SKM-1 (cell line): ENCODE data around the gene POLR2A.
"Not testable (repeated sequence)": the region's sequence is repeated elsewhere in the genome, so short reads cannot be mapped to it uniquely, and the experiment has no call there.

Experiments
- DNase-seq: peaks from one replicate; lab custom pipeline; 2025; ENCODE audit not compliant: unreplicated experiment; lab: John Stamatoyannopoulos, UW

The POLR2A gene

DNA sequence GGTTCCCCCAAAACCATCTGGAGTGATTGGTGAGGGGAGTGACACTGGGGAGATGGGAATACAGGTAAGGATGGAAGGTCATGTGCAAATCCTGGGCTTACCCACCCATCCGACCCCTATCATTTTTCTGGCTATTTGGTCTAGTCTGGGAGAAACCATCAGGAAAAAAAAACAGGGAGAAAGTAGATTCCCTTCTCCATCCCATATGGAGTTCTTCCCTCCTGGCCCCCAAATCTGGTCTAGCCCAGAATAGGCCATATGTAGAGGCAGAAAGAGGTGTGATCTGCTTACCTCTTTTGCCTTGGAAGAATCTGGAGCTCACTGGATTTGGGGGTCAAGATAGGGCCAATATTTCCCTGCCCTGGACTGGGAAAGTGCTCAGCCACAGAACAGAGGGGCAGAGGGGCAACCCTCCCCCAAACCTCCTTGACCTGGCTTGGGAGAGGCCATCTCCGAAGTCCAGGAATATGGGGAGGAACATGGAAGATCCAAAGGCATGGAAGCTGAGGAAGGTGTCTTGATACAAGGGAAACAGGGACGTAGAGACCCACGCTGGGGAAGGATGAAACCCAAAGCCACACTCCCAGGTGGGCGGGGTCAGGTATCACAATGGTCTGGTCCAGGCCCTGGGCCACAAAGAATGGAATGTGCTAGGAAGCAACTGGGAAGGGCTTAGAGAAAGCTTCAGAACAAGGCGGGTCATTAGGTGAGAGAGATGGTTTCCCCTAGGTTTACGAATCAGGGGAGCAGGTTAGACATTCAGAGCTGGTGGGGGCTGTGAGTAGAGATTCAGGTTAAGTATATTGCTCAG lies 23.1 kb upstream of the POLR2A start:
- DNase-seq, result no peak

DNA sequence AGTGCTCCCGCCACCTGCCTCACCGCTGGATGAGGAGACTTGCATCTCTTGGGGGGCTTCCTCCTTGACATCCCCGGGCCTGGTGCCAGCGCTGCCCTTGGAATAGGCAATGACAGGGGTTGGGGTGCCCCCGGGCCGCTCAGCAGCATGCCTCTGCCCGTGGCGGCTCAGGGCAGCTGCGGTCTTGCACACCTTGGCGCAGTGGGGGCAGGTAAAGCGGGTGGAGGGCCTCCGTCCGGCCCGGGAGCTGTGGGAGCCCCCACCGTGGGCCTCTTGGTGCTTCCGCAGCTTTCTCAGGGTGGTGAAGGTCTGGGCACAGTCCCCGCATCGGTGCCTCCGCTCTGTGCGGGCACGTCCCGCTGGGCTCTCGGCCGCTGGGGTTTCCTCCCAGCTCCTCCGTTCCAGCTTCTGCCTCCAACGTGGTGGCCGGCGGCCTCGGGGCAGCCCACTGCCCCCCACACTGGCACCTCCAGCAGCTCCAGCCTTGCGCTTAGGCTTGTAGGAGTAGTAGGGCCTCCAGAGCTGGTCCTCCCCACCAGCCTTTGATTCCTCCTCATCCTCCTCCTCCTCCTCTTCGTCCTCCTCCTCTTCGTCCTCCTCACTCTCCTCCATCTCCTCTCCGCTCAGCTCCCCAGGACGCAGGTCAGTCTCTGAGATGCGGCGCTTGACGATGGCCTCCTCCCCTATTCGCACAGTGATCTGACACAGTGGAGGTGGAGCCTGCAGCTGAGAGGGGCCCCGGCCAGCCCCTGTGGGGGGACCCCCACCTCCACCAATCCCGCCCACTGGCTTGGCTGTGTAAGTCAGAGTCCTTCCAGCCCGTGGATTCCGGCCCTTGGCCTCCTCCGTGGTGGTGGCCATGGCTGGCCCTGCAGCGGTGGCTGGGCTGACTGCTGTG lies 21.4 kb upstream of the POLR2A start:
- no peak for DNase-seq

DNA sequence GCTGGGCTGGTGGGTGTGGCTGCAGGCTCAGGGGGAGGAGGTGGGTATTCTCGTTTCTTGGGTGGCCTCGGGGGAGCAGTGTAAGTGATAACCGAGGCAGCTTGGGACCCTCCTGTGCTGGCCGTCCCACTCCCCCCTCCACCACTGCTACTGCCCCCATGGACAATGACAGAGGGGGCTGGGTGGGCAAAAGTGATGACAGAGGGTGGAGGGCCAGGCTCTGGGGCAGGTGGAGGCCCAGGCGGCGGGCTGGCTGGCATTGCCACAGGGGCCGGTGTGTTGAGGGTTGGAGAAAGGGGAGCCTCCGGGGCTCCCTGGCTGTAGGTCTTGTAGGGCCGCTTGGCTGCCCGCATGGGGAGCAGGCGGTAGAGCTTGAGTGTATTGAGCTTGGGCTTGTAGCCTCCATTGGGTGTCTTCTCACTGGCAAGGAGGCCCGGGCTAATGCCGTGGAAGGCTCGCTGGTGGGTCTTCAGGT lies 20.8 kb upstream of the POLR2A start:
- no peak for DNase-seq

DNA sequence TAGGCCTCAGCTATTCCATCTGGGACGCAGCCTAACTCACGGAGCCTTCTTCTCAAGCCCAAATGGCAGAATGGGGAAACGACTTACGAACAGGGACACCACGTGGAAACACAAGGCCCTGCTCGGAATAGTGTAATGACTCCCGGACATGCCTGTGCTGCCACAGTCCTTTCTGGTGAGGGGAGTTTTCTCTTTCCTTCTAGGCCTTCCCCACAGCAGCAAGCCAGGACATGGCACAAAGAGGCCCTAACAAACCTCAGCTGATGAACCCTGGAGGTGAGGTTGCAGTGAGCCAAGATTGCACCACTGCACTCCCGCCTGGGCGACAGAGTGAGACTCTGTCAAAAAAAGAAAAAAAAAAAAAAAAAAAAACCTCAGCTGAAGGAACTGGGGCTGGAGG lies 20.1 kb upstream of the POLR2A start:
- DNase-seq, result no peak

DNA sequence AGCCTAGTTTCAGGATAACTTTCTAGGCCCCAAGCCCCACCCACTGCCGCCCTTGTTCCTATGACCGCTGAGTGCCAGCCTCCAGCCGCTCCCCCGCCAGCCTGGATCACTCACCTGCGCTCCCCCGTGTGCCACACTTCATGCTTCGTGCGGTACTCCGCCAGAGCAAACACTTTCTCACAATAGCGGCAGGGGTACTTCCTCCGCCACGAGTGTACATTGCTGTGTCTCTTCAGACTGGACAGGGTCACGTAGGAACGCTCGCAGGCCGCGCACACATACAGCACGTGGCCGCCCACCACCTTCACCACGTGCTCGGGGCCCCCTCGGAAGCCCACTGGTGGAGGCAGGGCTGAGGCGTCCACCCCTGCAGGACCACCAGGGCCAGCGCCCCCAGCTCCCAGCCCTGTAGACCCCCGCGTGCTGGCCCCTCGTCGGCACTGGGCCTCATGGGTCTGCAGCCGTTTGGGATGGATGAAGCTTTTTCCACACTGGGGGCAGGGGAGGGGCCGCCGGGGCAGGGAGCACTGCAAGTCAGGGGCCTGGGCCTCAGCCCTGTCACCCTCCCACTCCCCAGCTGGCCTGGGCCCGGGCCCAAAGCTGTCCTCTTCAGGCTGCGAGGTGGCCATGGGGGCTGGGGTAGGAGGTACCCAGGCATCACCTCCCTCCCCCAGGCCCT lies 18.4 kb upstream of the POLR2A start:
- DNase-seq, result no peak

DNA sequence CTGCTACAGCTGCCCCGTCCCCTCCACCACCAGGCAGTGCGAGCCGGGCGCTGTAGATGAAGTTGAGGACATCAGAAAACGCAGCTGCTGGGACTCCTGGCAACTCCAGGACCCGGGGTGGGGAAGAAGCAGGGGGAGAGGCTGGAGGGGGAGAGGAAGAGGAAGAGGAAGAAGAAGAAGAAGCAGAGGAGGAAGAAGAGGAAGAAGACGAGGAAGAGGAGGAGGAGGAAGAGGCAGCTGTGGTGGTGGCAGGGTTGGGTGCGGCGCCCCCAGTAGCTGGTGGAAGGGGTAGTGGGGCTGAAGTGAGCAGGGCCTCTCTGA lies 17.9 kb upstream of the POLR2A start:
- no peak for DNase-seq

DNA sequence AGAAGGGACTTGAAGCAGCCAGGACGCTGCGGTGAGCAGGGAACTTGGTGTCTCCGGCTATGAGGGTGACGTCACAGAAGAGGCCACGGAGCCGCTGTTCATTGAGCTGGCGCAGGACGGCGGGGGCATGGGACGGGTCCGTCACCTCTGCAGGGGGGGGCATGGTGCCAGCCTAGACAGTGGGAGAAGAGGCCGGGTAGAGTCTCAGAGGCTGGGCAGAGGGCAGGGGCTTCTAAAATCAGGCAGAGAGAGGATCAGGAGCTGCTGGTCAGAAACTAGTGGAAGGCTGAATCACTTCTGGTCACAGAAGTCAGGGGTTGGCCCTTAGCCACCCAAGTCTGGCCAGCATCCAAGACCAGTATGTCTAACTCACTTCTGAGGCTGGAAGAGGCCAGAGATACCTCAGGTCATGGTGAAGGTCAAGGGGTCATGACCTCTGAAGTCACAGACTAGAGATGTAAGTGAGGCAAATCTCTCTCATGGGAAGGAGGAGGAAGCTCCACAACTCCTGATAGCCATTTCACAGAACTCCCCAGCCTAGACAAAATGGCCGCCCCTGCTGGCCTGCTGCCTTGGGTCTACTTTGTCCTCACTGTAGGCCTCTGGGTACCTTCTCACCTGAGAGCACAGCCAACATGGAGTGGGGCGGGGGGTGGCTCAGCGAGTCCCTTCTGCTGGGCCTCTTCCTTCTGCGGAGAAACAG lies 17.4 kb upstream of the POLR2A start:
- no peak for DNase-seq

DNA sequence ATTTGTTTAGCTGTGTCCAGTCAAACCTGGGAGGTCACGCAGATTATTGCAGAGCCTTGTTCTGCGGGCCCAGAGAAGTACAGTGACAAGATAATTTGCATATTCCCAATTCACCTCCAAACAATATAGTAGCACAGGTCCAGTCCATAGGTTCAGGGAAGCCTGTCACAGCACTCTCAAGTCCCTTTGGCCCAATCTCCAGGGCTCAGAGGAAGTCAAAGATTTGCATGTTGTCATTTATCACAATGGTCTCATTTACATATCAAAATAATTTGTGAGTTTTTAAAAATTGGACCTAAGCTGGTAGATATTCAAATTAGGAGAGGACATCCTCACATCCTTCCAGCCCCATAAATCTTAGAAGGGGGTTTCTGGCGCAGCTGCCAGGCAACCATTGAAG lies 16.7 kb upstream of the POLR2A start:
- no peak for DNase-seq

DNA sequence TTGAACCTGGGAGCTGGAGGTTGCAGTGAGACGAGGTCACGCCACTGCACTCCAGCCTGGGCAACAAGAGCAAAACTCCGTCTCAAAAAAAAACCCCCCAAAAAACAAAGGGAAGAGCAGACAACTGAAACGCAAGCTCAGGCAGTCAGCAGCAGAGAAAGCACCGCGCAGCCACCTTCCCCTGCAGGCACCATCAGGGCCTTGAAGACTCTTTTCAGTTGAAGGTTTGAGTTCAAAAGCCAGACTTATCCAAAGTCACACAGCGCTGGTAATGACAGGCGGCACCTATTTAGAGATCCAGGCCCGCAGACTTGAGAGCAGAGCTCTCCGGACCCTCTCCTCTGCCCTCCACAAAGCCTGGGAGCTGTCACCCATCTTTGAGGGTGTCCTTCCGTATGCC lies 15.9 kb upstream of the POLR2A start:
- DNase-seq, result no peak

DNA sequence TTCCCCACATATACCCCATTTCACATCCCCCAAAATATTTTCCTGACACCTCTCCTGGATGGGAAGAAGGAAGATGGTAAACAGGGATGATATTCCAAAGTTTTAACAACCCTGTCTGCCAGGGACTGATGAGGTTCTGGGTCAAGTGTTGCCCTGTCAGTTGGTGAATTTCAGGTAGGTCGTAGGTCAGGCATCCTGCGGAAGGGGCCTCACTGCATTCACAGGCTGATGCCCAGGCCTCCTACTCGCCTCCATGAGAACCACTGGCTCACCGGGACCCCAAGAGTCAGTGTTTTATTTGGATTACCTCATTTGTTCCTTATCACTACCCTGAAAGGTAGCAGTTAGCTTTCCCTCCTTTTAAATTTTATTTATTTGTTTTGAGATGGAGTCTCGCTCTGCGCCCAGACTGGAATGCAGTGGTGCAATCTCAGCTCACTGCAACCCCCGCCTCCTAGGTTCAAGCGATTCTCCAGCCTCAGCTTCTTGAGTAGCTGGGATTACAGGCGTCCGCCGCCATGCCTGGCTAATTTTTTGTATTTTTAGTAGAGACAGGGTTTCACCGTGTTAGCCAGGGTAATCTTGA lies 15.3 kb upstream of the POLR2A start:
- no peak for DNase-seq

DNA sequence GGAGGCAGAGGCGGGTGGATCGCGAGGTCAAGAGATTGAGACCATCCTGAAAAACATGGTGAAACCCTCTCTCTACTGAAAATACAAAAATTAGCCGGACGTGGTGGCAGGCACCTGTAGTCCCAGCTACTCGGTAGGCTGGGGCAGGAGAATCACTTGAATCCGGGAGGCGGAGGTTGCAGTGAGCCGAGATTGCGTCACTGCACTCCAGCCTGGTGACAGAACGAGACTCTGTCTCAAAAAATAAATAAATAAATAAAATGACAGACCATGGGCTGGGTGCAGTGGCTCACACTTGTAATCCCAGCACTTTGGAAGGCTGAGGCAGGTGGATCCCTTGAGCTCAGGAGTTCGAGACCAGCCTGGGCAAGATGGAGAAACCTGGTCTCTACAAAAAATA lies 14.3 kb upstream of the POLR2A start:
- not testable (repeated sequence) for DNase-seq

DNA sequence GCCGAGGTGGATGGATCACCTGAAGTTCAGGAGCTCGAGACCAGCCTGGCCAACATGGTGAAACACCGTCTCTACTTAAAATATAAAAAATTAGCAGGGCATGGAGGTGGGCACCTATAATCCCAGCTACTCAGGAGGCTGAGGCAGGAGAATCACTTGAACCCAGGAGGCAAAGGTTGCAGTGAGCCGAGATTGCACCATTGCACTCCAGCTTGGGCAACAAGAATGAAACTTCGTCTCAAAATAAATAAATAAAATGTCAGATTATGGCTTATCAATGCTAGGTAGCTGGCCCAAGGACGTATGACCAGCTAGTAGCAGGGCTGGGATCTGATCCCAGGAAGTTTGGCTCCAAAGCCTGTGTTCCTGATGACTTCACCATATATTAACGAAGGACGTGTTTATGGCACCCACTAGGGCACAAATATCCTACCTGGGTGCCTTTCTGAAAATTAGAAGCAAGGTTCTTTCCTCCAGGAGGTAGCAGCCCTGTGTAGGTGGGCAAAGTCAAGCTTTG lies 13.7 kb upstream of the POLR2A start:
- not testable (repeated sequence) for DNase-seq

DNA sequence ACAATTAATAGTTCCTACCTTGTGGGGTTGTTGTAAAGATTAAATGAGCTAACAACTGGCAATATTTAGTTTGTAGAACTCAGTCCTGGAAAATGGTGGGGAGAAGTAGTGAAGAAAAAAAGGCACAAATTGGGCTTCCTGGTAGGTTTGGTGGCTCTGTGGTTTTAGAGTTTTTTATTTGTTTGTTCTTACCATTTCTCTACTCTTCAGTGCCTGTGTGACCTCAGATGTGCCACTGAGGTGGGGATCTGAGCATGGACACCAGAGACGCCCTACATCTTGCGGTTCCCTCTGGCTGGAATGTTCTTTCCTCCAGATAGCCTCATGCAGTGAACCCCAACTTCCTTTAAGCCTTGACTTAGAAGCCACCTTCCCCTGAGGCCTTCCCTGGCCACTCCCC lies 12.4 kb upstream of the POLR2A start:
- no peak for DNase-seq

DNA sequence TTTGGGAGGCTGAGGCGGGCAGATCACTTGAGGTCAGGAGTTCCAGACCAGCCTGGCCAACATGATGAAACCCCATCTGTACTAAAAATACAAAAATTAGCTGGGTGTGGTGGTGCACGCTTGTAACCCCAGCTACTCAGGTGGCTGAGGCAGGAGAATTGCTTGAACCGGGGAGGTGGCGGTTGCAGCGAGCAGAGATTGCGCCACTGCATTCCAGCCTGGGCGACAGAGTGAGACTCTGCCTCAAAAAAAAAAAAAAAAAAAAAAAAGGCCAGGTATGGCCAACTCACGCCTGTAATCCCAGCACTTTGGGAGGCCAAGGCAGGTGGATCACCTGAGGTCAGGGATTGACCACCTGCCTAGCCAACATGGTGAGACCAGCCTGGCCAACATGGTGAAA lies 9.4 kb upstream of the POLR2A start:
- DNase-seq, result not testable (repeated sequence)

DNA sequence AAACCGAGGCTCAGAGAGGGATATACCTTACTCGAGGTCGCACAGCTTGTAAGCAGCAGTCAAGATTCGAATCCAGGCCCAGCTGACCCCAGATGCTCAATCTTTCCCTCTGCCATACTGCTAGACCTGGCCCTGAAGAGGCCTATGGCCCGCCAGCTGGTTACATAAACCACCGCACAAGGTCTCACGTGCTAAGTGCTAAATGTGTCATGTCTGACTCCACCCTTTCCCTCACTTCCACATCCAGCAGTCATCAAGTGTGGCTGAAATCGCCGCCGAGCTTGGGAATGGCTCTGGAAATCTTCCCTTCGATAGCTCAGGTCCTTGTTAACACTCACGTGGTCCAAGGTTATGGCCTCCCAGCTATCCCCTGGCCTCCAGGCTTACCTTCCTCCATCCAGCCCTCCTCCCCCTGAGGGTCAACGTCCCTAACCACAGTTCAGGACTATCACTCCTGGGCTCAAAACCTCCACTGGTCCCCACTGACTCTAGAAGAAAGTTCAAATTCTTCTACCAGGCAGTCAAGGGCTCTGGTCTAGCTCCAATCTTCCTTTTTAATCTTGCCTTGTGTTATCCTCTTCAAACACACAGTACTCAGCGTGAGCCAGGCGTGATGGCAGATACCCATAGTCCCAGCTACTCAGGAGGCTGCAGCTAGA lies 8.3 kb upstream of the POLR2A start:
- no peak for DNase-seq

DNA sequence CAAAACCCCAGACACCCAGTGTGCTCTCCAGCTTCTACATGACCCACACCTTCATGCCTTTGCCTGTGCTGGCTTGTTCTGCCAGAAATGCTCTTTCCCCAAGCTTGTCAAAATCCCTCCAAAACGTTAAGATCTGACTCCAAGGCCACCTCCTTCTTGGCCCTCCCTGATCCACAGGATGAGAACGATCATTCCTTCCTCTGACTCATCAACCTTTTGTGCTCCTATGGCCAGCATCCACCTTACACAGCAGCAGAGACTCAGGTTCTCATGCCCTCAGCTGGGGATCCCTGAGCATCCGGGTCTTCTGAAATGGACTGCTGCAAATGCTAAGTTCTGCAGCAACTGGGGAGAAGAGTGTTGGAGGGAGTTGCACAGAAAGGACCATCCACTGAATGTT lies 7.7 kb upstream of the POLR2A start:
- no peak for DNase-seq

DNA sequence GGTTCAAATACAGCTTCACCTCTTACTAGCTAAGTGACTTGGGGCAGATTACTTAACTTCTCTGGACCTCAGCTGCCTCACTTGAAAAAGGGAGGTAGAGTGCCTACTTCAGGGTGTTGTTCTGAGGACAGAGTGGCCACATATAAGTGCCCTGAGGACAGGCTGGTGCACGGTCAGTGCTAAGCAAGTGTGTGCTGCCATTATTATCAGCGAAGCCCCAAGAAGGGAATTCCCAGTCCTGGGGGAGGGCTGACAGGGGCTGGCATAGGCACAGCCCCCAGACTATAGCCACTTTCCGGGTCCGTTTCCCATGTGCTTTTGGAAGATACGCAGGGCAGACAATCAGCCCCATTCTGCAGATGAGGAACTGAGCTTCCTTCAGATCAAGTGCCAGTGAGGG lies 7.2 kb upstream of the POLR2A start:
- no peak for DNase-seq

DNA sequence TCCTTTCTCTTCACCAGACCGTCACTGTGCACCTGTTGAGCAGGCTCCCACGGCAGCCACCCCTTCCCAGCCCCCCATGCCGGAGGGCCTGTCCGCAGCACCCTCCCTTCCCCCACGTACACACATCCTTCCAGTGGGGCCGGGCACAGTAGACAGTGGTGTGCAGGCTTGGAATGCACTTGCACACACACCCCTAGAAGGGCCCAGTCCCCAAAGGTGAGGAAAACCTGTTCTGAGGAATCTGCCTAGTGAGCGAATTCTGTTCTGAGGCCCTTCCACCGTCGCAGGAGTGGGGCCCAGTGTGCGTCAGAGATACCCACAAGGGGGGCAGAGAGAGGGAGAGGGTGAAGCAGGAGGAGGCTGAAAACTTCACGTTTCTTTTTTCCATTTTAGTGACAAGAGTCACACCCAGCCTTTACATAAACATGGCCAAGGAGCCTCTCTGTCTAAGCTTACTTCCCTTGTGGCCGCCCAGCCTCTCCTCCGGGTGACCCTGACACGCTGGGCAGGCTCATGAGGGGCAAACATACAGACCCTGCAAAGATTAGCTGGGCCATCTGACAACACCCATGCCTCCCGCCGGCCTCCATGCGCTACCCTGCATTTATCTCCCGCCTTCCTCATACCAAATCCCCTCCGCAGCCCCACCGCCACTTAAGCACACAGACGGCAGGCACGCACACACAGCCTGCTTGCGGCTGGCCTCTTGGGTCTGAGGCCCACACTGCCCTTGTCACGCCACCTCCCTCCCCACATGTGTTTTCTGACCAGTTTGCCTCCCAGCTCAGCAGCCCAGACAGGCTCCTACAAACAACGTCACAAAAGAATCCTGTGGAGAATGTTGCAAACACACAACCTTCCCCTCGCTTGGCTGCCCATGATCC lies 6.5 kb upstream of the POLR2A start:
- no peak for DNase-seq
